Left lung (tissue), 10 donors: ENCODE results near the gene VSTM5. TPM values are rescaled to one million over a fixed set of nuclear protein-coding genes. Genes with fewer than 3 reads are reported as not detected.
A peak's percentile ranks its signal among the peaks of the same experiment; 100 is the strongest.
"Not testable (repeated sequence)": the region's sequence is repeated elsewhere in the genome, so short reads cannot be mapped to it uniquely, and the experiment has no call there.

ENCODE experiments used
- ATAC-seq: fragments of 200-7000 bp; cut with Tn5 transposase; one replicate; pipeline ENCODE4 v1.9.1; 2020; ENCODE audit warnings: moderate library complexity
- DNase-seq, 4 donors: peaks; one replicate each; pipeline ENCODE4 v3.0.0-alpha.2; 2013 to 2020
- H3K27ac ChIP-seq, 2 donors: fragments of 200-600 bp; sonication (generic) in 1 of 2; one replicate each; pipeline versions ENCODE4 v1.5.0 to v1.8.0; 2020 to 2021
- H3K27me3 ChIP-seq, 2 donors: fragments of 200-600 bp; sonication (generic) in 1 of 2; one replicate each; pipeline versions ENCODE4 v1.5.0 to v1.8.0; 2020 to 2021
- H3K36me3 ChIP-seq, 2 donors: fragments of 200-600 bp; sonication (generic) in 1 of 2; one replicate each; pipeline versions ENCODE4 v1.5.0 to v1.8.0; 2020 to 2021
- H3K4me1 ChIP-seq, 2 donors: fragments of 200-600 bp; one replicate each; pipeline ENCODE4 v1.8.0; 2021
- H3K4me3 ChIP-seq, 2 donors: fragments of 200-600 bp; sonication (generic) in 1 of 2; one replicate each; pipeline versions ENCODE4 v1.5.0 to v1.8.0; 2020 to 2021; ENCODE audit warnings: mild to moderate bottlenecking in 1 of 2
- H3K9me3 ChIP-seq, 2 donors: fragments of 200-600 bp; sonication (generic) in 1 of 2; one replicate each; pipeline versions ENCODE4 v1.5.0 to v1.8.0; 2020 to 2021
- CTCF ChIP-seq, 2 donors: fragments of 200-600 bp; sonication (generic) in 1 of 2; IDR thresholded peaks; one replicate each; pipeline versions ENCODE4 v1.5.0 to v1.8.0; 2021; ENCODE audit warnings: antibody characterized with exemption in 2 of 2
- intact Hi-C, 2 donors: fragments of 100-400 bp; cut with DNase I; formaldehyde crosslinking; loops; one replicate each; pipeline versions ENCODE4 v1.11.2 to v1.14.2; 2022
- polyA plus RNA-seq, 6 donors: library from polyadenylated mRNA; unstranded; fragments of 120-200 nt; gene quantifications; one replicate each; pipeline ENCODE4 v1.2.1, GENCODE V29; 2013; ENCODE audit not compliant: insufficient read length in 6 of 6
- total RNA-seq, 2 donors: library from RNA; stranded (reverse); fragmentation: NEBNext Ultra II Directional; extraction: Animal tissue kit (Norgen Biotek cat#: 25700); gene quantifications; one replicate each; pipeline ENCODE4 v1.2.1, GENCODE V29; 2021
- donor health status: DM: no; HTN: yes; CAD: no.
- donor health status: DM: no; HTN: no; CAD: no.

The VSTM5 gene
- total and polyA plus RNA-seq, 8 donors = 0.16 to 1.1 (median 0.62) TPM

GRCh38 chr11:93875637-93876036, 25.2 kb upstream of the VSTM5 start:
- Histone ChIP-seq H3K4me1 (no peaks in the 10 kb centered on the region), H3K9me3 (no peaks in the 10 kb centered on the region), H3K27me3 (no peaks in the 10 kb centered on the region), H3K4me3 (no peak overlapping the region), H3K27ac (no peak overlapping the region), H3K36me3 (no peaks in the 10 kb centered on the region)
- DNase-seq (no peak), ATAC-seq (no peak)
- intact Hi-C loops = no loop called here
- TF ChIP-seq CTCF (IDR thresholded peaks at IDR 0.05) = no peak

GRCh38 chr11:93871526-93871925, 21.1 kb upstream of the VSTM5 start:
- no peak for TF ChIP-seq CTCF (IDR thresholded peaks at IDR 0.05)
- DNase-seq (no peak), ATAC-seq (no peak)
- no peaks in the 10 kb centered on the region for H3K27me3 ChIP-seq
- H3K9me3 ChIP-seq = no peaks in the 10 kb centered on the region
- intact Hi-C loops = no loop called here
- no peaks in the 10 kb centered on the region for H3K36me3 ChIP-seq
- H3K27ac ChIP-seq = no peak overlapping the region
- no peaks in the 10 kb centered on the region for H3K4me1 ChIP-seq
- H3K4me3 ChIP-seq = no peak overlapping the region

- ATAC-seq = no peak
- Histone ChIP-seq H3K4me3 (no peak overlapping the region), H3K27ac (no peak overlapping the region), H3K27me3 (no peaks in the 10 kb centered on the region), H3K36me3 (no peaks in the 10 kb centered on the region), H3K4me1 (no peaks in the 10 kb centered on the region), H3K9me3 (no peaks in the 10 kb centered on the region)
- DNase-seq = no peak
- no peak for TF ChIP-seq CTCF (IDR thresholded peaks at IDR 0.05)
- intact Hi-C loops = no loop called here
These were observed 20.2 kb upstream of the VSTM5 start for GRCh38 chr11:93870616-93871015.

GRCh38 chr11:93869830-93870229, 19.4 kb upstream of the VSTM5 start:
- intact Hi-C loops = no loop called here
- H3K27me3 ChIP-seq = no peaks in the 10 kb centered on the region
- no peak overlapping the region for H3K4me3 ChIP-seq
- H3K9me3 ChIP-seq = no peaks in the 10 kb centered on the region
- TF ChIP-seq CTCF (IDR thresholded peaks at IDR 0.05) = no peak
- H3K36me3 ChIP-seq = no peaks in the 10 kb centered on the region
- no peak overlapping the region for H3K27ac ChIP-seq
- DNase-seq (no peak), ATAC-seq (no peak)
- H3K4me1 ChIP-seq = no peaks in the 10 kb centered on the region

GRCh38 chr11:93868404-93868803, 18.0 kb upstream of the VSTM5 start:
- H3K27ac ChIP-seq, DNase-seq, H3K4me1 ChIP-seq, H3K9me3 ChIP-seq, H3K36me3 ChIP-seq, intact Hi-C loops, ATAC-seq, H3K4me3 ChIP-seq, H3K27me3 ChIP-seq: not testable (repeated sequence)

- no peak for TF ChIP-seq CTCF (IDR thresholded peaks at IDR 0.05)
- Histone ChIP-seq H3K4me1 (no peaks in the 10 kb centered on the region), H3K36me3 (no peaks in the 10 kb centered on the region), H3K27ac (no peak overlapping the region), H3K27me3 (no peaks in the 10 kb centered on the region), H3K9me3 (no peaks in the 10 kb centered on the region), H3K4me3 (no peak overlapping the region)
- ATAC-seq = no peak
- intact Hi-C loops = no loop called here
- DNase-seq = peak in 1 of 4 donors; percentile 16
These were observed 11.4 kb upstream of the VSTM5 start for GRCh38 chr11:93861808-93862207.
